ENCODE results near the gene INTS6.

DNA sequence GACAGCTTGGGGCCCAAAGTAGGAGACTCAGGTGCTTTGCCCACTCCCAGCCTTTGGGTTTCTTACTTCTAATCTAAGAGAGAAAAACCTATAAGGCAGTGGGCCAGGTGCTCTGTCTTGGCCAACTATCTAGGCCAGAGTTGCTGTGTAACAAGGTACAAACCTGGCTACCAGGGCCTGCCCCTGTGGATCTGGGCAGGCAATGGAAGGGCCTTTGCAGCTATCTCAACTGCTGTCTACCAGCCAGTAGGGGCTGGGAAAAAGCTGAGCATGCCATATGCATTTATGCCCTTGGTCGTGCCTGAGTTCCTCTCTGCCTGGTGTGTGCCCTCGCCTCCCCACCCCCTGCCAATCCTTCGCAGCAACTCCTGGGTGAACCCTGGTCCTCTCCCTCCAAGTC is 130.0 kb downstream of the INTS6 start:
- TF ChIP-seq, protein P1, sequence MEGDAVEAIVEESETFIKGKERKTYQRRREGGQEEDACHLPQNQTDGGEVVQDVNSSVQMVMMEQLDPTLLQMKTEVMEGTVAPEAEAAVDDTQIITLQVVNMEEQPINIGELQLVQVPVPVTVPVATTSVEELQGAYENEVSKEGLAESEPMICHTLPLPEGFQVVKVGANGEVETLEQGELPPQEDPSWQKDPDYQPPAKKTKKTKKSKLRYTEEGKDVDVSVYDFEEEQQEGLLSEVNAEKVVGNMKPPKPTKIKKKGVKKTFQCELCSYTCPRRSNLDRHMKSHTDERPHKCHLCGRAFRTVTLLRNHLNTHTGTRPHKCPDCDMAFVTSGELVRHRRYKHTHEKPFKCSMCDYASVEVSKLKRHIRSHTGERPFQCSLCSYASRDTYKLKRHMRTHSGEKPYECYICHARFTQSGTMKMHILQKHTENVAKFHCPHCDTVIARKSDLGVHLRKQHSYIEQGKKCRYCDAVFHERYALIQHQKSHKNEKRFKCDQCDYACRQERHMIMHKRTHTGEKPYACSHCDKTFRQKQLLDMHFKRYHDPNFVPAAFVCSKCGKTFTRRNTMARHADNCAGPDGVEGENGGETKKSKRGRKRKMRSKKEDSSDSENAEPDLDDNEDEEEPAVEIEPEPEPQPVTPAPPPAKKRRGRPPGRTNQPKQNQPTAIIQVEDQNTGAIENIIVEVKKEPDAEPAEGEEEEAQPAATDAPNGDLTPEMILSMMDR (IDR thresholded peaks at IDR 0.05) = no peak
- TF ChIP-seq POLR2A (IDR thresholded peaks at IDR 0.05) = no peak
